Neural cell (in vitro differentiated cells): ENCODE results near the gene KIF16B.

Source experiments
- CTCF ChIP-seq: fragments of 450-650 bp; IDR thresholded peaks from 2 replicates; pipeline ENCODE4 v1.5.1; 2014; ENCODE audit warnings: antibody characterized with exemption, mild to moderate bottlenecking, moderate library complexity; ENCODE audit not compliant: poor library complexity, severe bottlenecking
- EZH2 ChIP-seq: fragments of 200-600, 300-800 bp; shearing (Covaris generic), sonication (generic); IDR thresholded peaks from 2 replicates; pipeline ENCODE4 v1.6.1; 2014; ENCODE audit warnings: antibody characterized with exemption, low read length, borderline replicate concordance, mild to moderate bottlenecking; ENCODE audit not compliant: insufficient read depth, poor library complexity, severe bottlenecking
- TAF1 ChIP-seq: IDR thresholded peaks from 2 replicates; pipeline ENCODE4 v1.6.1; 2012; ENCODE audit warnings: low read depth

- TF ChIP-seq CTCF (no peak), EZH2 (no peak), TAF1 (no peak)
Measured at GRCh38 chr20:16351415-16351814, 221.8 kb downstream of the KIF16B start.
